NCI-H82 (cell line): ENCODE data around the gene TCP11L1.
"Not testable (repeated sequence)": the region's sequence is repeated elsewhere in the genome, so short reads cannot be mapped to it uniquely, and the experiment has no call there.

Source experiments
- DNase-seq: peaks from one replicate; lab custom pipeline; 2025; lab: John Stamatoyannopoulos, UW

The TCP11L1 gene

GRCh38 chr11:33065445-33066178 lies 26.2 kb downstream of the TCP11L1 start:
- peak; percentile 77 for DNase-seq

- no peak for DNase-seq
These were observed 27.9 kb downstream of the TCP11L1 start for GRCh38 chr11:33067294-33067693.

- no peak for DNase-seq
These were observed 29.4 kb downstream of the TCP11L1 start for GRCh38 chr11:33068611-33069340.

- no peak for DNase-seq
These were observed 33.1 kb downstream of the TCP11L1 start for GRCh38 chr11:33072465-33072864.

GRCh38 chr11:33083918-33084317 lies 44.5 kb downstream of the TCP11L1 start:
- DNase-seq, result no peak

- no peak for DNase-seq
These were observed 46.6 kb downstream of the TCP11L1 start for GRCh38 chr11:33086017-33086416.

- DNase-seq, result peak; percentile 1
These were observed 50.4 kb downstream of the TCP11L1 start for GRCh38 chr11:33089776-33090175.

GRCh38 chr11:33094157-33094556 lies 54.8 kb downstream of the TCP11L1 start:
- DNase-seq, result no peak

GRCh38 chr11:33103836-33104235 lies 64.5 kb downstream of the TCP11L1 start:
- DNase-seq, result no peak

GRCh38 chr11:33109294-33109895 lies 70.0 kb downstream of the TCP11L1 start:
- peak; percentile 52 for DNase-seq

GRCh38 chr11:33110083-33110482 lies 70.7 kb downstream of the TCP11L1 start:
- DNase-seq, result peak; percentile 57

GRCh38 chr11:33116535-33116934 lies 77.2 kb downstream of the TCP11L1 start:
- no peak for DNase-seq

- DNase-seq, result not testable (repeated sequence)
These were observed 83.3 kb downstream of the TCP11L1 start for GRCh38 chr11:33122696-33123095.
